A673 (cell line): ENCODE data around the gene GPR160. TPM values are rescaled to one million over a fixed set of nuclear protein-coding genes. Genes with fewer than 3 reads are reported as not detected.

Experiments used
- BruUV-seq: library from RNA; stranded (reverse); fragments of 400-500 nt; replicated peaks from 2 replicates; lab custom pipeline; 2021; lab: Mats Ljungman, UMichigan
- CTCF ChIA-PET: fragments of 300-600 bp; sonication (Branson Sonifier 250); formaldehyde crosslinking; loops from one replicate; lab custom pipeline; 2022; ENCODE audit warnings: antibody characterized with exemption; lab: Charles Lee
- POLR2A ChIA-PET: fragments of 300-600 bp; sonication (Branson Sonifier 250); formaldehyde crosslinking; loops from one replicate; lab custom pipeline; 2022; ENCODE audit warnings: antibody characterized with exemption; ENCODE audit not compliant: low non-redundant PET; lab: Charles Lee
- DNase-seq: peaks from one replicate; pipeline ENCODE4 v3.0.0-alpha.2; 2015; ENCODE audit warnings: low spot score
- H3K27ac ChIP-seq: fragments of 200-600 bp; sonication (generic); 2 replicates; pipeline ENCODE4 v1.5.1; 2016; ENCODE audit warnings: mixed run types, low read depth, mild to moderate bottlenecking, mixed read lengths, antibody characterized with exemption, low read length; ENCODE audit not compliant: poor library complexity, severe bottlenecking
- H3K27me3 ChIP-seq: fragments of 200-600 bp; sonication (generic); replicated peaks from 2 replicates; pipeline ENCODE4 v1.6.1; 2017; ENCODE audit warnings: mixed run types, low read depth, mild to moderate bottlenecking, mixed read lengths, antibody characterized with exemption, low read length; ENCODE audit not compliant: insufficient read depth, poor library complexity
- H3K36me3 ChIP-seq: fragments of 200-600 bp; sonication (generic); 2 replicates; pipeline ENCODE4 v1.6.1; 2016; ENCODE audit warnings: mixed run types, mild to moderate bottlenecking, mixed read lengths, antibody characterized with exemption, low read length; ENCODE audit not compliant: insufficient read depth, poor library complexity, severe bottlenecking
- H3K4me1 ChIP-seq: fragments of 200-600 bp; sonication (generic); 2 replicates; pipeline ENCODE4 v1.6.1; 2017; ENCODE audit warnings: mixed run types, mild to moderate bottlenecking, mixed read lengths, antibody characterized with exemption, low read length; ENCODE audit not compliant: insufficient read depth, poor library complexity, severe bottlenecking
- H3K4me3 ChIP-seq: fragments of 200-600 bp; sonication (generic); 2 replicates; pipeline ENCODE4 v1.5.1; 2016; ENCODE audit warnings: low read depth, mixed run types, mild to moderate bottlenecking, mixed read lengths, low read length; ENCODE audit not compliant: poor library complexity, severe bottlenecking
- H3K9me3 ChIP-seq: fragments of 200-600 bp; sonication (generic); 2 replicates; pipeline ENCODE4 v1.6.1; 2016; ENCODE audit warnings: mixed run types, low read depth, mild to moderate bottlenecking, mixed read lengths, antibody characterized with exemption, low read length; ENCODE audit not compliant: poor library complexity, severe bottlenecking
- EZH2 ChIP-seq: fragments of 200-600 bp; sonication (generic); IDR thresholded peaks from 2 replicates; pipeline ENCODE4 v1.6.1; 2017; ENCODE audit warnings: borderline replicate concordance, low read depth, mild to moderate bottlenecking, mixed read lengths, antibody characterized with exemption, low read length; ENCODE audit not compliant: poor library complexity, severe bottlenecking
- intact Hi-C: fragments of 100-400 bp; cut with micrococcal nuclease; formaldehyde crosslinking; loops from one replicate; pipeline ENCODE4 v1.10.0; 2022; ENCODE audit not compliant: unreplicated experiment
- total RNA-seq: library from RNA; stranded (reverse); gene quantifications from 2 replicates; pipeline ENCODE4 v1.2.3, GENCODE V29; 2021
- TF ChIP-seq, protein P1 (sequence below): fragments of 300-800, 200-600 bp; sonication (generic); conservative IDR thresholded peaks from 2 replicates; pipeline ENCODE4 v1.5.1; 2017; ENCODE audit warnings: low read depth, mild to moderate bottlenecking, antibody characterized with exemption, low read length, moderate library complexity, mixed read lengths

GPR160 gene
- total RNA-seq, 1 experiment from 2014 or later, result 11.2 TPM

DNA sequence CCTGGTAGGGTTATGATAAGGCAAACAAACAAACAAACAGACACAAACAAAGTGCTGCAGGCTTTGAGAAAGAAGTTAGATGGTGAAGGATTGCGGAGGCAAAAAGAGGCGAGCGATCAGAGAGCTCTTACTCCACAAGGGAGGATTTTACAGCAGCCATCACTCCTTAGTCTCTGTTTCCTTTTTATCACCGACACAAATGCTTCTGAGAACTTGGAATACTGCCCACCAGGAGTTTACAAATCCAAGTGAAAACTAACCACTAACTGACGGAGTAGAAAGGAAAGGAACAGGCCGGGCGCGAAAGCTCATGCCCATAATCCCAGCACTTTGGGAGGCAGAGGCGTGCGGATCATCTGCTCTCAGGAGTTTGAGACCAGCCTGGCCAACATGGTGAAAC is 35.6 kb upstream of the GPR160 start:
- Histone ChIP-seq H3K4me1 (no peaks in the 10 kb centered on the region), H3K9me3 (no peaks in the 10 kb centered on the region), H3K27ac (no peak overlapping the region), H3K27me3 (no peaks in the 10 kb centered on the region), H3K4me3 (no peak overlapping the region), H3K36me3 (no peaks in the 10 kb centered on the region)
- CTCF ChIA-PET, result interaction anchor here (0.6 kb wide), 2 partner anchors 19 to 960 kb away, joined by 3 read pairs; no protein-coding TSS in a partner anchor
- TF ChIP-seq, protein P1, sequence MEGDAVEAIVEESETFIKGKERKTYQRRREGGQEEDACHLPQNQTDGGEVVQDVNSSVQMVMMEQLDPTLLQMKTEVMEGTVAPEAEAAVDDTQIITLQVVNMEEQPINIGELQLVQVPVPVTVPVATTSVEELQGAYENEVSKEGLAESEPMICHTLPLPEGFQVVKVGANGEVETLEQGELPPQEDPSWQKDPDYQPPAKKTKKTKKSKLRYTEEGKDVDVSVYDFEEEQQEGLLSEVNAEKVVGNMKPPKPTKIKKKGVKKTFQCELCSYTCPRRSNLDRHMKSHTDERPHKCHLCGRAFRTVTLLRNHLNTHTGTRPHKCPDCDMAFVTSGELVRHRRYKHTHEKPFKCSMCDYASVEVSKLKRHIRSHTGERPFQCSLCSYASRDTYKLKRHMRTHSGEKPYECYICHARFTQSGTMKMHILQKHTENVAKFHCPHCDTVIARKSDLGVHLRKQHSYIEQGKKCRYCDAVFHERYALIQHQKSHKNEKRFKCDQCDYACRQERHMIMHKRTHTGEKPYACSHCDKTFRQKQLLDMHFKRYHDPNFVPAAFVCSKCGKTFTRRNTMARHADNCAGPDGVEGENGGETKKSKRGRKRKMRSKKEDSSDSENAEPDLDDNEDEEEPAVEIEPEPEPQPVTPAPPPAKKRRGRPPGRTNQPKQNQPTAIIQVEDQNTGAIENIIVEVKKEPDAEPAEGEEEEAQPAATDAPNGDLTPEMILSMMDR, result no peak
- no peak for TF ChIP-seq EZH2
- no TSS peak for BruUV-seq
- intact Hi-C loops, result no loop called here
- POLR2A ChIA-PET, result no interaction called here
- DNase-seq, result no peak

DNA sequence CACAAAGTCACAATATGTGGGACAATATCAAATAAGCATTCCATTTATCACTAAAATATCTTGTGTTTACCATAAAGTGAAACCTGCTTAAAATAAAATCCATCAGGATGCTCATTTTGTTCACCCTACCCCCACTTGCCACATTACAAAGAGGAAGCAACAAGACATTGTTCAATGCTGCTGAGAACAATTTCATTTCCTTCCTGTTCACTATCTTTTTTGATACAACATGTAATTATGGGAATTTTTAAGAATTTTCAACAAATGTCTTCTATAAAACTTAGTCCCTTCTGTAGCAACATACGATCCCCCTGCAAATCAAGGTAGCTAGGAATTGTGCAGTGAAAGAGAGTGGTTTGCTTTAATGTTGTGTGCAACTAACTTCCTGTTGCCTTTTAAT is 34.9 kb upstream of the GPR160 start:
- H3K4me3 ChIP-seq, result no peak overlapping the region
- intact Hi-C loops, result no loop called here
- CTCF ChIA-PET, result no interaction called here
- no peaks in the 10 kb centered on the region for H3K36me3 ChIP-seq
- no peaks in the 10 kb centered on the region for H3K9me3 ChIP-seq
- H3K4me1 ChIP-seq, result no peaks in the 10 kb centered on the region
- POLR2A ChIA-PET, result no interaction called here
- BruUV-seq, result no TSS peak
- no peak for DNase-seq
- TF ChIP-seq, protein P1, result no peak
- TF ChIP-seq EZH2, result no peak
- H3K27ac ChIP-seq, result no peak overlapping the region
- H3K27me3 ChIP-seq, result no peaks in the 10 kb centered on the region

DNA sequence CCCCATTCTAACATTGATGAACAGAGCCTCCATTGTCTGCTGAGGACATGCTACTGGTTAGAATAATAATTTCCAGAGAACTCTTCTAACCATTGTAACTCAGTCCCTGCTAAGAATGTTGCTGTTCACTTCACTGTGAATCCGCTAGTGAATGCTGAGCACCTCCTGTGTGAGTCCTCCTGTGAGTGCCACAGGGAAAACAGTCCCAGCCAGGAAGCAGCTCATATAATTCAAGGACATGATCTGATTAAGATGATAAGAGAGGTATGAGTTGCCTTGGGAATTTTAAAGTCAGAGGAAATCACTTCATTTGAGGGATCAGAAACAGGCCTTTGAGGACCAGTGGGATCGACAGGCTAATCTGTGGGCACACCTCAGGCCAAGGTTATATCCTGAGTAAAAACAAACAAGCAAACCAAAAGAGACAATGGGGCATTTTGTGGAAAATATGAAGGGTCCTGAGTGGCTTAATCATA is 33.9 kb upstream of the GPR160 start:
- Histone ChIP-seq H3K27ac (no peak overlapping the region), H3K4me1 (no peaks in the 10 kb centered on the region), H3K27me3 (no peaks in the 10 kb centered on the region), H3K4me3 (no peak overlapping the region), H3K36me3 (no peaks in the 10 kb centered on the region), H3K9me3 (no peaks in the 10 kb centered on the region)
- ChIA-PET CTCF (no interaction called here), POLR2A (no interaction called here)
- DNase-seq, result no peak
- intact Hi-C loops, result no loop called here
- BruUV-seq, result no TSS peak
- TF ChIP-seq, protein P1, result no peak
- TF ChIP-seq EZH2, result no peak
